ENCODE results near the gene ACTR1A. TPM values are rescaled to one million over a fixed set of nuclear protein-coding genes. Genes with fewer than 3 reads are reported as not detected.

Gene ACTR1A
- total and polyA plus RNA-seq, 10 donors: 25.5 to 90.8 (median 66.8) TPM

- Histone ChIP-seq H3K4me3 (no peak overlapping the region), H3K27ac (no peak overlapping the region), H3K9me3 (no peaks in the 10 kb centered on the region), H3K36me3 (peaks cover 0 to 41% (median 4%) of the 10 kb centered on the region in 6 donors), H3K27me3 (replicated peaks in 1 of 7) (no peaks in the 10 kb centered on the region), H3K4me1 (peaks cover 11 to 79% (median 49%) of the 10 kb centered on the region in 6 donors)
- TF ChIP-seq POLR2AphosphoS5 (IDR thresholded peaks at IDR 0.05): no peak
- intact Hi-C loops (cut with DNase I; ENCODE audit: low total_unique reads): no loop called here
- 93 to 98% (median 96%) methylated on average over 1 of the region's 1 CpG for whole genome bisulfite sequencing, 5 donors
- no peak for DNase-seq
Measured at GRCh38 chr10:102497545-102497944, 5.0 kb downstream of the ACTR1A start.

DNA sequence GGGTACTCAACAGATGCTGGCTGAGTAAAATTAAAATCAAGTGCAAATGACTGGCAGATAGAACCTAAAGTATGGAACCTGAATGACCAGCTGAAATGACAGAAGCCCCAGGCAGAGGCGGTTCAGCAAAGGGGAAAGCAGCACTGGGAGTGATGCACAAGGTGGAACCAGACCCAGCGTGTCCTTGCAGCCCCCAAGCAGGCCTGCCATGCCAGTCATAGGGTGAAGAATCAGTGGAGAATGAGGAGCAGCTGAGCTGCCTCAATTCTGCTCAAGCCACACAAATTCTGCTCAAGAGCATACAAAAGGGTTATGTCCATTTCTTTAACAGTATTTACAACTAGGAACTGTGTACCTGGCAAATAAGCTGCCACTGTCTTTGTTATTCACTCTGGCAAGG, 8.7 kb downstream of the ACTR1A start:
- intact Hi-C loops (cut with DNase I; ENCODE audit: low total_unique reads): no loop called here
- 87 to 95% (median 90%) methylated on average over 2 of the region's 2 CpGs for WGBS, 5 donors
- Histone ChIP-seq H3K4me1 (peaks cover 0 to 59% (median 26%) of the 10 kb centered on the region in 6 donors), H3K36me3 (peaks cover 0 to 78% (median 25%) of the 10 kb centered on the region in 6 donors), H3K27me3 (replicated peaks in 1 of 7) (no peaks in the 10 kb centered on the region), H3K9me3 (no peaks in the 10 kb centered on the region), H3K4me3 (no peak overlapping the region), H3K27ac (no peak overlapping the region)
- TF ChIP-seq POLR2A (IDR thresholded peaks at IDR 0.05): no peak
- TF ChIP-seq, protein P1, sequence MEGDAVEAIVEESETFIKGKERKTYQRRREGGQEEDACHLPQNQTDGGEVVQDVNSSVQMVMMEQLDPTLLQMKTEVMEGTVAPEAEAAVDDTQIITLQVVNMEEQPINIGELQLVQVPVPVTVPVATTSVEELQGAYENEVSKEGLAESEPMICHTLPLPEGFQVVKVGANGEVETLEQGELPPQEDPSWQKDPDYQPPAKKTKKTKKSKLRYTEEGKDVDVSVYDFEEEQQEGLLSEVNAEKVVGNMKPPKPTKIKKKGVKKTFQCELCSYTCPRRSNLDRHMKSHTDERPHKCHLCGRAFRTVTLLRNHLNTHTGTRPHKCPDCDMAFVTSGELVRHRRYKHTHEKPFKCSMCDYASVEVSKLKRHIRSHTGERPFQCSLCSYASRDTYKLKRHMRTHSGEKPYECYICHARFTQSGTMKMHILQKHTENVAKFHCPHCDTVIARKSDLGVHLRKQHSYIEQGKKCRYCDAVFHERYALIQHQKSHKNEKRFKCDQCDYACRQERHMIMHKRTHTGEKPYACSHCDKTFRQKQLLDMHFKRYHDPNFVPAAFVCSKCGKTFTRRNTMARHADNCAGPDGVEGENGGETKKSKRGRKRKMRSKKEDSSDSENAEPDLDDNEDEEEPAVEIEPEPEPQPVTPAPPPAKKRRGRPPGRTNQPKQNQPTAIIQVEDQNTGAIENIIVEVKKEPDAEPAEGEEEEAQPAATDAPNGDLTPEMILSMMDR (IDR thresholded peaks at IDR 0.05 in 8 of 11, conservative IDR thresholded peaks at IDR 0.05 in 3 of 11): no peak
- no peak for TF ChIP-seq POLR2AphosphoS5 (IDR thresholded peaks at IDR 0.05)
- peak; percentile 5 for DNase-seq

DNA sequence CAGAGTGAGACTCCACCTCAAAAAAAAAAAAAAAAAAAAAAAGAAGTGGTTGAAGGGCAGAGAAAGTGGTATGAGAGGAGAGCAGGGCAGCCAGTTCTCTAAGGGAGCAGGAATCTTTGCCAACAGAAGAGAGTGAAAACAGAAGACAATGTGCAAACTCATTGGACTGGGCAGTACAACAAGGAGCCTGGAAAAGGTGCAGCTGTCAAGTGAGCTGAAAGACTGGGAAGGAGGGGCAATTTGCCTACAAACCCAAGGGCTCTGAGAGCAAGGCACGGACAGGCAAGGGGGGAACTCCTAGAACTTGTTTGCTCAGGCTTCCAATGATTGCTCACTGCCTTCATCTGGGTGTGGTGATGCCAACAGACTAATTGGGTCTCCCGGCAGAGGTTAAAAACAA, 9.5 kb downstream of the ACTR1A start:
- DNase-seq: peak; percentile 2
- peaks cover 0 to 52% (median 20%) of the 10 kb centered on the region in 6 donors for H3K4me1 ChIP-seq
- H3K4me3 ChIP-seq: no peak overlapping the region
- intact Hi-C loops (cut with DNase I; ENCODE audit: low total_unique reads): no loop called here
- H3K27me3 ChIP-seq (replicated peaks in 1 of 7): no peaks in the 10 kb centered on the region
- peaks cover 0 to 82% (median 33%) of the 10 kb centered on the region in 6 donors for H3K36me3 ChIP-seq
- WGBS, 5 donors: 40 to 73% (median 49%) methylated on average over 2 of the region's 2 CpGs
- TF ChIP-seq, protein P1 (IDR thresholded peaks at IDR 0.05 in 8 of 11, conservative IDR thresholded peaks at IDR 0.05 in 3 of 11): no peak
- no peak for TF ChIP-seq POLR2A (IDR thresholded peaks at IDR 0.05)
- TF ChIP-seq POLR2AphosphoS5 (IDR thresholded peaks at IDR 0.05): no peak
- no peaks in the 10 kb centered on the region for H3K9me3 ChIP-seq
- no peak overlapping the region for H3K27ac ChIP-seq

- 85 to 93% (median 88%) methylated on average over 7 of the region's 7 CpGs for WGBS, 5 donors
- peak; percentile 20 for DNase-seq
- H3K4me3 ChIP-seq: no peak overlapping the region
- no peaks in the 10 kb centered on the region for H3K9me3 ChIP-seq
- no peaks in the 10 kb centered on the region for H3K27me3 ChIP-seq (replicated peaks in 1 of 7)
- intact Hi-C loops (cut with DNase I; ENCODE audit: low total_unique reads): no loop called here
- H3K36me3 ChIP-seq: peaks cover 0 to 88% (median 38%) of the 10 kb centered on the region in 6 donors
- no peak for TF ChIP-seq POLR2A (IDR thresholded peaks at IDR 0.05)
- TF ChIP-seq POLR2AphosphoS5 (IDR thresholded peaks at IDR 0.05): no peak
- TF ChIP-seq, protein P1 (IDR thresholded peaks at IDR 0.05 in 8 of 11, conservative IDR thresholded peaks at IDR 0.05 in 3 of 11): no peak
- H3K27ac ChIP-seq: no peak overlapping the region
- H3K4me1 ChIP-seq: peaks cover 0 to 46% (median 15%) of the 10 kb centered on the region in 6 donors
Measured at GRCh38 chr10:102492344-102492939, 10.1 kb downstream of the ACTR1A start.

All from spleen (tissue), 11 donors.